Measurements from ENCODE around the gene RSRC1.
"Not testable (repeated sequence)": the region's sequence is repeated elsewhere in the genome, so short reads cannot be mapped to it uniquely, and the experiment has no call there.

Gene RSRC1

GRCh38 chr3:158535918-158536317 is 426.0 kb downstream of the RSRC1 start:
- no peak for TF ChIP-seq CTCF (IDR thresholded peaks at IDR 0.05; ENCODE audit: low read depth, low read length, missing control alignments)
- DNase-seq: no peak
- in situ Hi-C loops (cut with HindIII; ENCODE audit: low pct_ligation_motif_present, low sequenced_read_pairs): no loop called here
- H3K4me3 ChIP-seq (ENCODE audit: low read depth, low read length): no peak overlapping the region
- H3K27me3 ChIP-seq (replicated peaks): no peaks in the 10 kb centered on the region
- no peaks in the 10 kb centered on the region for H3K36me3 ChIP-seq (replicated peaks)
- no peak overlapping the region for H3K27ac ChIP-seq

DNA sequence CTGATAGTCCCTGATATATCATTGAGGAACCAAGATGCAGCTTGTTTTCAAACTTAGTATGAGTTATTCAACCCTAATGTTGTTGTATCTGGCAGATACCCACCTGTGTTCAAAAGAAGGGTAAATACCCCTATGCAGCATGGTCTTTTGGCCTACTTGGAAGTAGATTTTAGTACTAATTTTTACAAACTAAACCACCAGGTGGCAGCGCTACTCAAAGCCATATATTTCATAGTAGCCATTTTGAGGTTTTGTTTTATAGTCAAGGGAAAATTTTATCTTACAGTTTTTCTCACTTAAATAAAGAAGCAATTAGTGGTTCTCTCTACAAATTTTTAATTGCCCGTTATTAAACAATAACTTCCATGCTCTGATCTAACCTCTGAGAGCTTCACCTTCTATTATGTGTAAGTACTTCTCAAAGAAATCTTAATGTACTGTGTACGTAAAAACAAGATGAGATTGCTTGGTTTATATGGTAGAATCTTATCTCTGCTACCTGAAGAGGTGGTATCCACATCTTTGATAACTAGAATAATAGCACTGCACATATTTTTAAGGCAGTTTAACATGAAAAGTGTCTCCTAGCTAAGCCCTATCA is 429.6 kb downstream of the RSRC1 start:
- peak; percentile 45 for DNase-seq
- H3K27ac ChIP-seq: no peak overlapping the region
- in situ Hi-C loops (cut with HindIII; ENCODE audit: low pct_ligation_motif_present, low sequenced_read_pairs): no loop called here
- no peaks in the 10 kb centered on the region for H3K27me3 ChIP-seq (replicated peaks)
- H3K36me3 ChIP-seq (replicated peaks): no peaks in the 10 kb centered on the region
- TF ChIP-seq CTCF (IDR thresholded peaks at IDR 0.05; ENCODE audit: low read depth, low read length, missing control alignments): peak; percentile 51
- H3K4me3 ChIP-seq (ENCODE audit: low read depth, low read length): no peak overlapping the region

GRCh38 chr3:158540066-158540465 is 430.2 kb downstream of the RSRC1 start:
- Histone ChIP-seq H3K27ac (no peak overlapping the region), H3K27me3 (replicated peaks) (no peaks in the 10 kb centered on the region), H3K4me3 (ENCODE audit: low read depth, low read length) (no peak overlapping the region), H3K36me3 (replicated peaks) (no peaks in the 10 kb centered on the region)
- DNase-seq: no peak
- TF ChIP-seq CTCF (IDR thresholded peaks at IDR 0.05; ENCODE audit: low read depth, low read length, missing control alignments): no peak
- in situ Hi-C loops (cut with HindIII; ENCODE audit: low pct_ligation_motif_present, low sequenced_read_pairs): no loop called here

GRCh38 chr3:158548691-158549090 is 438.8 kb downstream of the RSRC1 start:
- no peaks in the 10 kb centered on the region for H3K27me3 ChIP-seq (replicated peaks)
- TF ChIP-seq CTCF (IDR thresholded peaks at IDR 0.05; ENCODE audit: low read depth, low read length, missing control alignments): no peak
- no peak for DNase-seq
- in situ Hi-C loops (cut with HindIII; ENCODE audit: low pct_ligation_motif_present, low sequenced_read_pairs): no loop called here
- no peaks in the 10 kb centered on the region for H3K36me3 ChIP-seq (replicated peaks)
- H3K27ac ChIP-seq: no peak overlapping the region
- H3K4me3 ChIP-seq (ENCODE audit: low read depth, low read length): no peak overlapping the region

GRCh38 chr3:158549938-158550337 is 440.0 kb downstream of the RSRC1 start:
- H3K4me3 ChIP-seq (ENCODE audit: low read depth, low read length); in situ Hi-C loops (cut with HindIII; ENCODE audit: low pct_ligation_motif_present, low sequenced_read_pairs); H3K27ac ChIP-seq; H3K36me3 ChIP-seq (replicated peaks); H3K27me3 ChIP-seq (replicated peaks); DNase-seq: not testable (repeated sequence)

- Histone ChIP-seq H3K4me3 (ENCODE audit: low read depth, low read length) (no peak overlapping the region), H3K27me3 (replicated peaks) (no peaks in the 10 kb centered on the region), H3K36me3 (replicated peaks) (no peaks in the 10 kb centered on the region), H3K27ac (no peak overlapping the region)
- no peak for TF ChIP-seq CTCF (IDR thresholded peaks at IDR 0.05; ENCODE audit: low read depth, low read length, missing control alignments)
- in situ Hi-C loops (cut with HindIII; ENCODE audit: low pct_ligation_motif_present, low sequenced_read_pairs): no loop called here
- DNase-seq: no peak
These were observed 442.2 kb downstream of the RSRC1 start for GRCh38 chr3:158552124-158552523.

Data from brain microvascular endothelial cell (primary cell).